ENCODE data around the gene PHKG1. TPM values are rescaled to one million over a fixed set of nuclear protein-coding genes. Genes with fewer than 3 reads are reported as not detected.
"Not testable (repeated sequence)": the region's sequence is repeated elsewhere in the genome, so short reads cannot be mapped to it uniquely, and the experiment has no call there.

The PHKG1 gene
- polyA plus RNA-seq, 3 donors = 1.1 TPM; not detected in 2

- H3K4me2 ChIP-seq (replicated peaks; ENCODE audit: extremely low read depth, low read length, poor library complexity, severe bottlenecking) = no peak overlapping the region
- Mint-ChIP-seq H3K4me3 (no peak overlapping the region), H3K9me3 (no peaks in the 10 kb centered on the region), H3K27ac (no peak overlapping the region), H3K4me1 (no peaks in the 10 kb centered on the region), H3K27me3 (ENCODE audit: low read depth in 3 of 3) (no peaks in the 10 kb centered on the region), H3K36me3 (peaks cover 51 to 73% of the 10 kb centered on the region in 2 donors)
- H3K36me3 ChIP-seq (replicated peaks in 1 of 2; ENCODE audit: control insufficient read depth in 1 of 2, insufficient read depth in 2 of 2, low read length in 2 of 2) = peaks cover 49 to 60% of the 10 kb centered on the region in 2 donors
- intact Hi-C loops (cut with micrococcal nuclease) = loop anchor here in 1 of 2 donors (10.0 kb wide), 1 partner anchor 1335 kb away; no protein-coding TSS in a partner anchor
- no peaks in the 10 kb centered on the region for H3K27me3 ChIP-seq (ENCODE audit: control insufficient read depth in 2 of 2, insufficient read depth in 2 of 2, low read length in 2 of 2)
- DNase-seq = no peak
- peaks cover 14% of the 10 kb centered on the region for H3K79me2 ChIP-seq (ENCODE audit: insufficient read depth, low read length)
- TF ChIP-seq CTCF (IDR thresholded peaks at IDR 0.05) = no peak
- no peaks in the 10 kb centered on the region for H3K4me1 ChIP-seq (ENCODE audit: control insufficient read depth in 1 of 2, insufficient read depth in 2 of 2, low read length in 2 of 2)
- H3K27ac ChIP-seq (ENCODE audit: low read depth in 1 of 2, low read length in 2 of 2) = no peak overlapping the region
- WGBS (ENCODE audit: insufficient coverage) = 95% methylated on average over 3 of the region's 3 CpGs
- no peaks in the 10 kb centered on the region for H3K9me3 ChIP-seq (replicated peaks in 1 of 2; ENCODE audit: control insufficient read depth in 1 of 2, insufficient read depth in 1 of 2, low read length in 2 of 2)
- no peak overlapping the region for H2AFZ ChIP-seq (ENCODE audit: insufficient read depth, low read depth, low read length, poor library complexity, severe bottlenecking)
- H3K9ac ChIP-seq (ENCODE audit: insufficient read depth, low read length, poor library complexity, severe bottlenecking) = no peak overlapping the region
- H3K4me3 ChIP-seq (replicated peaks in 1 of 3; ENCODE audit: low read depth in 2 of 3, low read length in 3 of 3) = no peak overlapping the region
- peaks cover 7% of the 10 kb centered on the region for H4K20me1 ChIP-seq (ENCODE audit: insufficient read depth, low read length)
These were observed 6.9 kb upstream of the PHKG1 start for GRCh38 chr7:56099653-56100052.

GRCh38 chr7:56098187-56099008 lies 5.6 kb upstream of the PHKG1 start:
- intact Hi-C loops (cut with micrococcal nuclease); H3K4me3 Mint-ChIP-seq; H3K27me3 ChIP-seq (ENCODE audit: control insufficient read depth in 2 of 2, insufficient read depth in 2 of 2, low read length in 2 of 2); H3K4me2 ChIP-seq (replicated peaks; ENCODE audit: extremely low read depth, low read length, poor library complexity, severe bottlenecking); H3K4me1 Mint-ChIP-seq; H3K27ac ChIP-seq (ENCODE audit: low read depth in 1 of 2, low read length in 2 of 2); H3K9me3 Mint-ChIP-seq; H3K27me3 Mint-ChIP-seq (ENCODE audit: low read depth in 3 of 3); H3K79me2 ChIP-seq (ENCODE audit: insufficient read depth, low read length); H3K4me1 ChIP-seq (ENCODE audit: control insufficient read depth in 1 of 2, insufficient read depth in 2 of 2, low read length in 2 of 2); H3K9ac ChIP-seq (ENCODE audit: insufficient read depth, low read length, poor library complexity, severe bottlenecking); H3K9me3 ChIP-seq (replicated peaks in 1 of 2; ENCODE audit: control insufficient read depth in 1 of 2, insufficient read depth in 1 of 2, low read length in 2 of 2); H3K4me3 ChIP-seq (replicated peaks in 1 of 3; ENCODE audit: low read depth in 2 of 3, low read length in 3 of 3); DNase-seq; H3K27ac Mint-ChIP-seq; H2AFZ ChIP-seq (ENCODE audit: insufficient read depth, low read depth, low read length, poor library complexity, severe bottlenecking); H4K20me1 ChIP-seq (ENCODE audit: insufficient read depth, low read length): not testable (repeated sequence)
- WGBS (ENCODE audit: insufficient coverage) = 90% methylated on average over 2 of the region's 8 CpGs
- peaks cover 41 to 60% of the 10 kb centered on the region in 2 donors for H3K36me3 Mint-ChIP-seq
- peaks cover 40 to 48% of the 10 kb centered on the region in 2 donors for H3K36me3 ChIP-seq (replicated peaks in 1 of 2; ENCODE audit: control insufficient read depth in 1 of 2, insufficient read depth in 2 of 2, low read length in 2 of 2)

Data from CD14-positive monocyte (primary cell).